ENCODE data around the gene TCF25. TPM values are rescaled to one million over a fixed set of nuclear protein-coding genes. Genes with fewer than 3 reads are reported as not detected.

The TCF25 gene
- total and polyA plus RNA-seq, 2 experiments from 2014 or later = 95.4 to 143 TPM

DNA sequence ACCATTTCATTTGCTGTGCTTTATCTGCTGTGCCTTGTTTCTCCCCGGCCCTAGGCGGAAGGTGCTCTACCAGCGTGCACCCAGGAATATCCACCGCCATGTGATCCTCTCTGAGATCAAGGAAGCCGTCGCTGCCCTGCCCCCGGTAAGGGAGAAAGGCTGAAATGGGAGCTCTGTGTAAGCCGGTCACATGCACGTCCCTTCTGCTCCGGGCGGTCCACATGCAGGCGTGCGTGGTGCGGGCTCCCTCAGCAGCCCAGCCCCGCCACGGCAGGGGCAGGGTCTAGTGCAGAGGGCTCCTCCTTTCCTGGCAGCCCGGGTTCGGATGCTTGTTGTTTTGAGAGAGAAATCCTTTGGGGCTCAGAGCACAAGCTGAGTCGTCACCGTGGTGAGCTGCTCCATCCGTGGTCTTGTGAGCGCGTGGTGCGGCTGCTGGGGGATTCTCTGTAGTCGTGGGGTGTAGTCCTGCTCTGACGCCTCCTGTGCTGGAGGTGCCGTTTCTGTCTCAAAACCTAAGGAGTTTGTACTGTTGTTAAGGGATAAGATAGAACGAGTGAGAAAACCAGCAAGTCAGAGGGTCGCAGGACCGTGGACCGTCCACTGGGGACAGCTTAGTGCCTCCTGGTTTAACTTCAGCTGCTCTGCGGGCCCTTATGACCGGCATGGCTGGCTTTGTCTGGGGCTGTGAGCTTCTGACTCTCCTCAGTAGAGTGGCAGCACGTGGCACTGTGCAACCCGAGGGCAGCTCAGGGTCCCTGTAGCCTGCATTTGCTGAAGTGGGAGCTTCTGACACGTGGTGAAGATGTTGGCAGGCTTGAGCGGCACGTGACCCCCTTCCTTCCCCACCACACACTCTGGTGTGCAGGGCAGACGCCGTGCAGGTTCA lies 33.0 kb downstream of the TCF25 start:
- Histone ChIP-seq H3K79me2 (replicated peaks; ENCODE audit: insufficient read depth) (no peaks in the 10 kb centered on the region), H2AFZ (no peak overlapping the region), H3K9me2 (ENCODE audit: insufficient read depth) (no peaks in the 10 kb centered on the region), H3K4me1 (ENCODE audit: insufficient read depth) (0 out of 2 replicates have a peak, but pooled peaks cover 4% of the 10 kb centered on the region), H3K4me3 (no peak overlapping the region), H3K4me2 (no peak overlapping the region), H3F3A (replicated peaks; ENCODE audit: low read depth) (0 out of 2 replicates have a peak, but pooled peaks cover 12% of the 10 kb centered on the region), H3K27me3 (ENCODE audit: insufficient read depth) (no peaks in the 10 kb centered on the region), H3K36me3 (ENCODE audit: insufficient read depth) (no peaks in the 10 kb centered on the region; the same call in 1 of the 2 replicates), H4K20me1 (replicated peaks; ENCODE audit: insufficient read depth) (no peaks in the 10 kb centered on the region), H3K27ac (ENCODE audit: low read depth) (no peak overlapping the region)
- TF ChIP-seq NANOG (IDR thresholded peaks at IDR 0.05; ENCODE audit: borderline replicate concordance) = no peak
- no peak for TF ChIP-seq STAT1 (IDR thresholded peaks at IDR 0.05; ENCODE audit: unreplicated experiment)
- H3K4me1 Mint-ChIP-seq = 0 out of 3 replicates have a peak, but pooled peaks cover 4% of the 10 kb centered on the region
- H3K4me3 Mint-ChIP-seq = no peak overlapping the region
- peaks cover 49% of the 10 kb centered on the region for H3K36me3 Mint-ChIP-seq (ENCODE audit: low read depth)
- ATAC-seq (no peak), DNase-seq (ENCODE audit: low spot score) (no peak)
- peaks cover 18% of the 10 kb centered on the region for H3K9me3 Mint-ChIP-seq
- peaks cover 17% of the 10 kb centered on the region for H3K27me3 Mint-ChIP-seq (ENCODE audit: insufficient read depth, low read depth, poor library complexity)
- H3K27ac Mint-ChIP-seq = peak overlapping the region; percentile 67; the same call in 1 of the 2 replicates

DNA sequence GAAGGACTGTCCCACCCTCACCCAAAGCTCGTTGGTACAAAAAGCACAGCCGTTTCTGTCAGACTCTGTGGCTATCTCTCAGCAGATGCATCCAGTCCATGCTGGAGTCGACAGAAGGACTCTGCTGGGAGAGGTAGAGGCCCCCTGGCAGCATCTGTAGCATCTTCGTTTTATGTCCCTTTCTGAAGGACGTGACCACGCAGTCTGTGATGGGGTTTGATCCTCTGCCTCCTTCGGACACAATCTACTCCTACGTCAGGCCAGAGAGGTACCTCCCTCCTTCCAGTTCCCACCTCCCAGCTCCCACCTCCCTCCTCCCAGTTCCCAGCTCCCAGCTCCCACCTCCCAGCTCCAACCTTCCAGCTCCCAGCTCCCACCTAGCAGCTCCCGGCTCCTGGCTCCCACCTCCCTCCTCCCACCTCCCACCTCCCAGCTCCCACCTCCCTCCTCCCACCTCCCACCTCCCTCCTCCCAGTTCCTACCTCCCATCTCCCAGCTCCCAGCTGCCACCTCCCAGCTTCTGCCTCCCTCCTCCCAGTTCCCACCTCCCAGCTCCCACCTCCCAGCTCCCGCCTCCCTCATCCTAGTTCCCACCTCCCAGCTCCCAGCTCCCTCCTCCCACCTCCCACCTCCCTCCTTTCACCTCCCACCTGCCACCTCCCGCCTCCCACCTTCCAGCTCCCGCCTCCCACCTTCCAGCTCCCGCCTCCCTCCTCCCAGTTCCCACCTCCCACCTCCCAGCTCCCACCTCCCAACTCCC lies 33.8 kb downstream of the TCF25 start:
- no peak overlapping the region for H3K4me2 ChIP-seq
- Mint-ChIP-seq H3K9me3 (peaks cover 18% of the 10 kb centered on the region), H3K36me3 (ENCODE audit: low read depth) (peaks cover 50% of the 10 kb centered on the region), H3K4me3 (no peak overlapping the region), H3K4me1 (0 out of 3 replicates have a peak, but pooled peaks cover 4% of the 10 kb centered on the region), H3K27ac (no peak overlapping the region), H3K27me3 (ENCODE audit: insufficient read depth, low read depth, poor library complexity) (peaks cover 17% of the 10 kb centered on the region)
- 0 out of 2 replicates have a peak, but pooled peaks cover 4% of the 10 kb centered on the region for H3K4me1 ChIP-seq (ENCODE audit: insufficient read depth)
- H4K20me1 ChIP-seq (replicated peaks; ENCODE audit: insufficient read depth) = no peaks in the 10 kb centered on the region
- no peaks in the 10 kb centered on the region for H3K9me2 ChIP-seq (ENCODE audit: insufficient read depth)
- no peaks in the 10 kb centered on the region for H3K79me2 ChIP-seq (replicated peaks; ENCODE audit: insufficient read depth)
- DNase-seq (ENCODE audit: low spot score) = no peak
- no peaks in the 10 kb centered on the region; the same call in 1 of the 2 replicates for H3K36me3 ChIP-seq (ENCODE audit: insufficient read depth)
- H3K27ac ChIP-seq (ENCODE audit: low read depth) = no peak overlapping the region
- no peak overlapping the region for H2AFZ ChIP-seq
- H3K4me3 ChIP-seq = no peak overlapping the region
- no peak for ATAC-seq
- H3K27me3 ChIP-seq (ENCODE audit: insufficient read depth) = no peaks in the 10 kb centered on the region
- 0 out of 2 replicates have a peak, but pooled peaks cover 12% of the 10 kb centered on the region for H3F3A ChIP-seq (replicated peaks; ENCODE audit: low read depth)
- TF ChIP-seq, protein P1, sequence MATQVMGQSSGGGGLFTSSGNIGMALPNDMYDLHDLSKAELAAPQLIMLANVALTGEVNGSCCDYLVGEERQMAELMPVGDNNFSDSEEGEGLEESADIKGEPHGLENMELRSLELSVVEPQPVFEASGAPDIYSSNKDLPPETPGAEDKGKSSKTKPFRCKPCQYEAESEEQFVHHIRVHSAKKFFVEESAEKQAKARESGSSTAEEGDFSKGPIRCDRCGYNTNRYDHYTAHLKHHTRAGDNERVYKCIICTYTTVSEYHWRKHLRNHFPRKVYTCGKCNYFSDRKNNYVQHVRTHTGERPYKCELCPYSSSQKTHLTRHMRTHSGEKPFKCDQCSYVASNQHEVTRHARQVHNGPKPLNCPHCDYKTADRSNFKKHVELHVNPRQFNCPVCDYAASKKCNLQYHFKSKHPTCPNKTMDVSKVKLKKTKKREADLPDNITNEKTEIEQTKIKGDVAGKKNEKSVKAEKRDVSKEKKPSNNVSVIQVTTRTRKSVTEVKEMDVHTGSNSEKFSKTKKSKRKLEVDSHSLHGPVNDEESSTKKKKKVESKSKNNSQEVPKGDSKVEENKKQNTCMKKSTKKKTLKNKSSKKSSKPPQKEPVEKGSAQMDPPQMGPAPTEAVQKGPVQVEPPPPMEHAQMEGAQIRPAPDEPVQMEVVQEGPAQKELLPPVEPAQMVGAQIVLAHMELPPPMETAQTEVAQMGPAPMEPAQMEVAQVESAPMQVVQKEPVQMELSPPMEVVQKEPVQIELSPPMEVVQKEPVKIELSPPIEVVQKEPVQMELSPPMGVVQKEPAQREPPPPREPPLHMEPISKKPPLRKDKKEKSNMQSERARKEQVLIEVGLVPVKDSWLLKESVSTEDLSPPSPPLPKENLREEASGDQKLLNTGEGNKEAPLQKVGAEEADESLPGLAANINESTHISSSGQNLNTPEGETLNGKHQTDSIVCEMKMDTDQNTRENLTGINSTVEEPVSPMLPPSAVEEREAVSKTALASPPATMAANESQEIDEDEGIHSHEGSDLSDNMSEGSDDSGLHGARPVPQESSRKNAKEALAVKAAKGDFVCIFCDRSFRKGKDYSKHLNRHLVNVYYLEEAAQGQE (IDR thresholded peaks at IDR 0.05; ENCODE audit: unreplicated experiment) = no peak
- TF ChIP-seq EZH2 (IDR thresholded peaks at IDR 0.05; ENCODE audit: low read depth, unreplicated experiment) = no peak
- no peak for TF ChIP-seq STAT1 (IDR thresholded peaks at IDR 0.05; ENCODE audit: unreplicated experiment)
- TF ChIP-seq, protein P2, sequence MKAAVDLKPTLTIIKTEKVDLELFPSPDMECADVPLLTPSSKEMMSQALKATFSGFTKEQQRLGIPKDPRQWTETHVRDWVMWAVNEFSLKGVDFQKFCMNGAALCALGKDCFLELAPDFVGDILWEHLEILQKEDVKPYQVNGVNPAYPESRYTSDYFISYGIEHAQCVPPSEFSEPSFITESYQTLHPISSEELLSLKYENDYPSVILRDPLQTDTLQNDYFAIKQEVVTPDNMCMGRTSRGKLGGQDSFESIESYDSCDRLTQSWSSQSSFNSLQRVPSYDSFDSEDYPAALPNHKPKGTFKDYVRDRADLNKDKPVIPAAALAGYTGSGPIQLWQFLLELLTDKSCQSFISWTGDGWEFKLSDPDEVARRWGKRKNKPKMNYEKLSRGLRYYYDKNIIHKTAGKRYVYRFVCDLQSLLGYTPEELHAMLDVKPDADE (IDR thresholded peaks at IDR 0.05) = no peak
- TF ChIP-seq ZNF114 (CRISPR knock-in tag; IDR thresholded peaks at IDR 0.05) = no peak
- TF ChIP-seq EZH2phosphoT487 (IDR thresholded peaks at IDR 0.05; ENCODE audit: unreplicated experiment) = no peak
- TF ChIP-seq POLR2AphosphoS5 (IDR thresholded peaks at IDR 0.05; ENCODE audit: low read depth) = no peak
- TF ChIP-seq JUNB (IDR thresholded peaks at IDR 0.05; ENCODE audit: unreplicated experiment) = no peak

All from GM23338 (cell line).